ENCODE data around the gene LBHD2. TPM values are rescaled to one million over a fixed set of nuclear protein-coding genes. Genes with fewer than 3 reads are reported as not detected.

LBHD2 gene
- polyA plus RNA-seq, 1 donor from 2014 or later = not detected

- H4K20me1 ChIP-seq (ENCODE audit: insufficient read depth) = no peaks in the 10 kb centered on the region
- no peaks in the 10 kb centered on the region for H3K27me3 ChIP-seq (ENCODE audit: insufficient read depth, low read depth, low read length)
- no peak overlapping the region for H3K27ac ChIP-seq (ENCODE audit: low read length)
- no peaks in the 10 kb centered on the region for H3F3A ChIP-seq (ENCODE audit: insufficient read depth, low read length, poor library complexity, severe bottlenecking)
- H3K9me2 ChIP-seq (ENCODE audit: insufficient read depth, low read length) = no peaks in the 10 kb centered on the region
- H3K9me3 ChIP-seq (ENCODE audit: low read length) = no peaks in the 10 kb centered on the region
- no peaks in the 10 kb centered on the region for H3K36me3 ChIP-seq (ENCODE audit: insufficient read depth, low read length)
- H3K4me2 ChIP-seq (ENCODE audit: low read length) = no peak overlapping the region
- no peak for TF ChIP-seq TAF1 (IDR thresholded peaks at IDR 0.05; ENCODE audit: low read depth)
- TF ChIP-seq CTCF (IDR thresholded peaks at IDR 0.05; ENCODE audit: poor library complexity, severe bottlenecking) = no peak
- no peak for TF ChIP-seq MXI1 (conservative IDR thresholded peaks at IDR 0.05; ENCODE audit: poor library complexity, severe bottlenecking)
- TF ChIP-seq SMC3 (conservative IDR thresholded peaks at IDR 0.05; ENCODE audit: poor library complexity) = no peak
- TF ChIP-seq RAD21 (conservative IDR thresholded peaks at IDR 0.05) = no peak
- TF ChIP-seq EP300 (conservative IDR thresholded peaks at IDR 0.05; ENCODE audit: poor library complexity, severe bottlenecking) = no peak
- TF ChIP-seq REST (IDR thresholded peaks at IDR 0.05; ENCODE audit: borderline replicate concordance) = no peak
- TF ChIP-seq EZH2 (IDR thresholded peaks at IDR 0.05; ENCODE audit: borderline replicate concordance, insufficient read depth, low read length, poor library complexity, severe bottlenecking) = no peak
- TF ChIP-seq POLR2AphosphoS5 (IDR thresholded peaks at IDR 0.05) = no peak
- H2AFZ ChIP-seq (ENCODE audit: low read depth, low read length) = no peak overlapping the region
- no peaks in the 10 kb centered on the region for H3K79me2 ChIP-seq (replicated peaks; ENCODE audit: insufficient read depth, low read length)
- H3K9ac ChIP-seq (ENCODE audit: low read length) = no peak overlapping the region
- no peak overlapping the region for H3K4me3 ChIP-seq (ENCODE audit: low read length)
Observed at GRCh38 chr14:103066399-103066798, 17.6 kb upstream of the LBHD2 start.

- no peaks in the 10 kb centered on the region for H3F3A ChIP-seq (ENCODE audit: insufficient read depth, low read length, poor library complexity, severe bottlenecking)
- no peak overlapping the region for H2AFZ ChIP-seq (ENCODE audit: low read depth, low read length)
- H3K27me3 ChIP-seq (ENCODE audit: insufficient read depth, low read depth, low read length) = no peaks in the 10 kb centered on the region
- H3K9me2 ChIP-seq (ENCODE audit: insufficient read depth, low read length) = no peaks in the 10 kb centered on the region
- H3K27ac ChIP-seq (ENCODE audit: low read length) = no peak overlapping the region
- TF ChIP-seq POLR2AphosphoS5 (IDR thresholded peaks at IDR 0.05) = no peak
- TF ChIP-seq EZH2 (IDR thresholded peaks at IDR 0.05; ENCODE audit: borderline replicate concordance, insufficient read depth, low read length, poor library complexity, severe bottlenecking) = no peak
- H3K79me2 ChIP-seq (replicated peaks; ENCODE audit: insufficient read depth, low read length) = no peaks in the 10 kb centered on the region
- no peak overlapping the region for H3K4me3 ChIP-seq (ENCODE audit: low read length)
- H3K4me2 ChIP-seq (ENCODE audit: low read length) = no peak overlapping the region
- H3K9ac ChIP-seq (ENCODE audit: low read length) = no peak overlapping the region
- H3K9me3 ChIP-seq (ENCODE audit: low read length) = no peaks in the 10 kb centered on the region
- no peaks in the 10 kb centered on the region for H3K36me3 ChIP-seq (ENCODE audit: insufficient read depth, low read length)
- no peaks in the 10 kb centered on the region for H4K20me1 ChIP-seq (ENCODE audit: insufficient read depth)
Observed at GRCh38 chr14:103067231-103067954, 16.6 kb upstream of the LBHD2 start.

Data from neural cell (in vitro differentiated cells).